Esophagus squamous epithelium (tissue), 4 donors: Measurements from ENCODE around the gene AKAP10.

Source experiments
- POLR2A ChIP-seq, 4 donors: fragments of 450-650 bp; IDR thresholded peaks; one replicate each; pipeline ENCODE4 v1.6.1; 2017; ENCODE audit warnings: antibody characterized with exemption in 4 of 4, mild to moderate bottlenecking in 4 of 4, moderate library complexity in 3 of 4
- TF ChIP-seq, protein P1 (sequence below), 6 experiments: fragments of 450-650 bp in 4 of 6; fragments of 200-600 bp in 2 of 6; sonication (generic) in 2 of 6; IDR thresholded peaks; one replicate each; pipeline ENCODE4 v1.5.1; 2016 to 2019; ENCODE audit warnings: antibody characterized with exemption in 6 of 6, mild to moderate bottlenecking in 4 of 6, moderate library complexity in 4 of 6

DNA sequence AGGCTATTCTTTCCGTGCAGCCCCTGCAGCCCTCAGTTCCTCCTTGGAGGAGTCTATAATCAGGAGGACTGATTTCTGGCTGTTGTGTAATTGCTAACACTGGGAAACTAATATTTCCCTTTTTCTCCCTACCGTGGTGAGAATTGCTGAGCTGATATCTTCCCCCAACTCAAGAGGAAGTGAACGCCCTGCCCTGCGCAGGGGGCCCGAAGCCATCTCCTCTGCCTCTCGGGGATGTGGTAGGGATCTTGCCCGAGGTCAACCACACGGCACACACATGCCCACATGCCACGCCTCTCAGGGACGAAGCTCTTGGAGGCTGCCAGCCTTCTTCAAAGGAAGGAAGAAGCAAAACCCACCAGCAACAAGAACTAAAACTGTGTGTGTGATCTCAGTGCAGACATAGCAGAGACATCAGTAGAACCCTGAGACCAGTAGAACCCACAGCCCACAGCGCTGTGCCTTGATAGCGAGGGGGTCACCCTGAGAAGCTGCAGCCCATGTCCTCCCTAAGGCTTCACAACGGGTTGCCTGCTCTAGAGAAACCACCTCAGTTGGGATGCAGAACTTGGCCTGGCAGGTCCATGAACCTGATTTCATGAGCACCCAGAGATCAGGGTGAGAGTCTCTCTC, 101.0 kb downstream of the AKAP10 start:
- TF ChIP-seq, protein P1, sequence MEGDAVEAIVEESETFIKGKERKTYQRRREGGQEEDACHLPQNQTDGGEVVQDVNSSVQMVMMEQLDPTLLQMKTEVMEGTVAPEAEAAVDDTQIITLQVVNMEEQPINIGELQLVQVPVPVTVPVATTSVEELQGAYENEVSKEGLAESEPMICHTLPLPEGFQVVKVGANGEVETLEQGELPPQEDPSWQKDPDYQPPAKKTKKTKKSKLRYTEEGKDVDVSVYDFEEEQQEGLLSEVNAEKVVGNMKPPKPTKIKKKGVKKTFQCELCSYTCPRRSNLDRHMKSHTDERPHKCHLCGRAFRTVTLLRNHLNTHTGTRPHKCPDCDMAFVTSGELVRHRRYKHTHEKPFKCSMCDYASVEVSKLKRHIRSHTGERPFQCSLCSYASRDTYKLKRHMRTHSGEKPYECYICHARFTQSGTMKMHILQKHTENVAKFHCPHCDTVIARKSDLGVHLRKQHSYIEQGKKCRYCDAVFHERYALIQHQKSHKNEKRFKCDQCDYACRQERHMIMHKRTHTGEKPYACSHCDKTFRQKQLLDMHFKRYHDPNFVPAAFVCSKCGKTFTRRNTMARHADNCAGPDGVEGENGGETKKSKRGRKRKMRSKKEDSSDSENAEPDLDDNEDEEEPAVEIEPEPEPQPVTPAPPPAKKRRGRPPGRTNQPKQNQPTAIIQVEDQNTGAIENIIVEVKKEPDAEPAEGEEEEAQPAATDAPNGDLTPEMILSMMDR (IDR thresholded peaks at IDR 0.05) = no peak
- TF ChIP-seq POLR2A (IDR thresholded peaks at IDR 0.05) = no peak
